Liver (tissue), 9 donors: Measurements from ENCODE around the gene HSP90AB1. TPM values are rescaled to one million over a fixed set of nuclear protein-coding genes. Genes with fewer than 3 reads are reported as not detected.

ENCODE experiments used
- DNase-seq: peaks from one replicate; pipeline ENCODE4 v3.0.0-alpha.2; 2017; ENCODE audit warnings: low spot score
- H3K27ac ChIP-seq, 2 donors: one replicate each; pipeline ENCODE4 v1.7.0; 2013; ENCODE audit warnings: inconsistent platforms in 2 of 2, low read length in 2 of 2, control low read depth in 1 of 2, low read depth in 1 of 2, mild to moderate bottlenecking in 1 of 2
- H3K27me3 ChIP-seq, 4 donors: one replicate each; pipeline versions ENCODE4 v1.6.1 to v1.7.0; 2013; ENCODE audit warnings: low read length in 3 of 4, inconsistent platforms in 1 of 4, mild to moderate bottlenecking in 1 of 4, moderate library complexity in 1 of 4; ENCODE audit not compliant: control insufficient read depth in 4 of 4, insufficient read depth in 4 of 4
- H3K36me3 ChIP-seq, 4 donors: one replicate each; pipeline versions ENCODE4 v1.6.1 to v1.7.0; 2013; ENCODE audit warnings: low read length in 3 of 4, mild to moderate bottlenecking in 3 of 4, low read depth in 1 of 4, moderate library complexity in 1 of 4; ENCODE audit not compliant: control insufficient read depth in 4 of 4, insufficient read depth in 3 of 4
- H3K4me1 ChIP-seq, 4 donors: one replicate each; pipeline versions ENCODE4 v1.6.1 to v1.7.0; 2013; ENCODE audit warnings: low read length in 3 of 4, mild to moderate bottlenecking in 3 of 4, moderate library complexity in 1 of 4; ENCODE audit not compliant: control insufficient read depth in 4 of 4, insufficient read depth in 4 of 4
- H3K4me3 ChIP-seq, 3 donors: one replicate each; pipeline versions ENCODE4 v1.6.1 to v1.7.0; 2013; ENCODE audit warnings: low read length in 3 of 3, control low read depth in 1 of 3, low read depth in 1 of 3, mild to moderate bottlenecking in 1 of 3
- H3K9ac ChIP-seq, 2 donors: one replicate each; pipeline ENCODE4 v1.7.0; 2013; ENCODE audit warnings: low read length in 2 of 2, mild to moderate bottlenecking in 2 of 2, moderate library complexity in 2 of 2, control low read depth in 1 of 2, low read depth in 1 of 2
- H3K9me3 ChIP-seq, 4 donors: one replicate each; pipeline versions ENCODE4 v1.6.1 to v1.7.0; 2013; ENCODE audit warnings: low read length in 3 of 4; ENCODE audit not compliant: control insufficient read depth in 4 of 4
- EGR1 ChIP-seq, 2 donors: IDR thresholded peaks; 2 replicates each; pipeline ENCODE4 v1.6.1; 2016 to 2018; ENCODE audit warnings: antibody characterized with exemption in 2 of 2, low read depth in 2 of 2
- FOXA1 ChIP-seq: IDR thresholded peaks from 2 replicates; pipeline ENCODE4 v1.6.1; 2016; ENCODE audit warnings: antibody characterized with exemption
- FOXA2 ChIP-seq: IDR thresholded peaks from 2 replicates; pipeline ENCODE4 v1.6.1; 2016; ENCODE audit warnings: antibody characterized with exemption
- GABPA ChIP-seq, 2 donors: IDR thresholded peaks in 1 of 2; conservative IDR thresholded peaks in 1 of 2; 2 replicates each; pipeline ENCODE4 v1.6.1; 2016; ENCODE audit warnings: antibody characterized with exemption in 2 of 2, mild to moderate bottlenecking in 1 of 2, moderate library complexity in 1 of 2
- HNF4A ChIP-seq, 2 donors: conservative IDR thresholded peaks; 2 replicates each; pipeline ENCODE4 v1.6.1; 2016; ENCODE audit warnings: antibody characterized with exemption in 2 of 2, mild to moderate bottlenecking in 2 of 2
- HNF4G ChIP-seq: IDR thresholded peaks from 2 replicates; pipeline ENCODE4 v1.6.1; 2016; ENCODE audit warnings: antibody characterized with exemption
- JUND ChIP-seq, 2 donors: IDR thresholded peaks; 2 replicates each; pipeline ENCODE4 v1.6.1; 2016; ENCODE audit warnings: antibody characterized with exemption in 2 of 2
- NR2F2 ChIP-seq: IDR thresholded peaks from 2 replicates; pipeline ENCODE4 v1.6.1; 2016; ENCODE audit warnings: antibody characterized with exemption
- RAD21 ChIP-seq, 2 donors: IDR thresholded peaks; 2 replicates each; pipeline ENCODE4 v1.6.1; 2016; ENCODE audit warnings: antibody characterized with exemption in 2 of 2, mild to moderate bottlenecking in 2 of 2
- REST ChIP-seq: IDR thresholded peaks from 2 replicates; pipeline ENCODE4 v1.6.1; 2016; ENCODE audit warnings: antibody characterized with exemption, mild to moderate bottlenecking
- RXRA ChIP-seq, 2 donors: IDR thresholded peaks; 2 replicates each; pipeline ENCODE4 v1.6.1; 2017 to 2018; ENCODE audit warnings: antibody characterized with exemption in 2 of 2, mild to moderate bottlenecking in 1 of 2
- SP1 ChIP-seq: IDR thresholded peaks from 2 replicates; pipeline ENCODE4 v1.6.1; 2018; ENCODE audit warnings: antibody characterized with exemption, mild to moderate bottlenecking
- TAF1 ChIP-seq: conservative IDR thresholded peaks from 2 replicates; pipeline ENCODE4 v1.6.1; 2016; ENCODE audit warnings: antibody characterized with exemption, mild to moderate bottlenecking
- WGBS: extraction: QIAGEN DNeasy Blood & Tissue Kit; methylation state at CpG from one replicate; pipeline ENCODE4 v1.1.7; 2013; 5-methylcytosine and 5-hydroxymethylcytosine counted together
- polyA plus RNA-seq, 2 donors: library from polyadenylated mRNA; stranded (reverse) in 1 of 2; unstranded in 1 of 2; fragments of 200-250 nt in 1 of 2; fragments of >200 nt in 1 of 2; fragmentation: Nextera tagmentation in 1 of 2; extraction: Ambion mirVana in 1 of 2; gene quantifications; one replicate each; pipeline versions ENCODE4 v1.2.1 to v1.2.3, GENCODE V29; 2013 to 2015
- total RNA-seq, 2 donors: library from RNA; depleted of rRNA; stranded (reverse); fragments of >200 nt; gene quantifications; one replicate each; pipeline ENCODE4 v1.2.3, GENCODE V29; 2014
- TF ChIP-seq, protein P1 (sequence below): IDR thresholded peaks from 2 replicates; pipeline ENCODE4 v1.6.1; 2016; ENCODE audit warnings: antibody characterized with exemption
- TF ChIP-seq, protein P2 (sequence below): fragments of 150-350 bp; IDR thresholded peaks from 2 replicates; pipeline ENCODE4 v1.5.1; 2017; ENCODE audit warnings: improper control_type of control experiment, low read depth, low read length; ENCODE audit not compliant: missing input control
- TF ChIP-seq, protein P3 (sequence below): IDR thresholded peaks from 2 replicates; pipeline ENCODE4 v1.6.1; 2016; ENCODE audit warnings: antibody characterized with exemption
- donor health status: healthy.
- donor health status: healthy.
- donor health status: healthy.
- donor health status: healthy.
- donor health status: healthy.

Gene HSP90AB1
- total and polyA plus RNA-seq, 4 donors: 129 to 281 (median 203) TPM

GRCh38 chr6:44255871-44256774 lies 9.2 kb downstream of the HSP90AB1 start:
- Histone ChIP-seq H3K9me3 (no peaks in the 10 kb centered on the region), H3K27ac (peak overlapping the region; percentile 59 to 91), H3K4me3 (peak overlapping the region; percentile 62 to 85 (median 67)), H3K4me1 (peaks cover 2 to 27% (median 14%) of the 10 kb centered on the region in 4 donors), H3K36me3 (peaks cover 7 to 48% (median 41%) of the 10 kb centered on the region in 4 donors), H3K9ac (peak overlapping the region; percentile 26 to 42), H3K27me3 (no peaks in the 10 kb centered on the region)
- TF ChIP-seq, protein P1, sequence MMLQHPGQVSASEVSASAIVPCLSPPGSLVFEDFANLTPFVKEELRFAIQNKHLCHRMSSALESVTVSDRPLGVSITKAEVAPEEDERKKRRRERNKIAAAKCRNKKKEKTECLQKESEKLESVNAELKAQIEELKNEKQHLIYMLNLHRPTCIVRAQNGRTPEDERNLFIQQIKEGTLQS: no peak
- TF ChIP-seq GABPA (IDR thresholded peaks at IDR 0.05 in 1 of 2, conservative IDR thresholded peaks at IDR 0.05 in 1 of 2) (no peak), JUND (IDR thresholded peaks at IDR 0.05) (no peak)
- 28% methylated on average over 15 of the region's 15 CpGs for WGBS
- no peak for DNase-seq

GRCh38 chr6:44256775-44257024 lies 9.8 kb downstream of the HSP90AB1 start:
- Histone ChIP-seq H3K27me3 (no peaks in the 10 kb centered on the region), H3K9me3 (no peaks in the 10 kb centered on the region), H3K4me1 (peaks cover 2 to 27% (median 14%) of the 10 kb centered on the region in 4 donors), H3K27ac (peak overlapping the region; percentile 59 to 91), H3K4me3 (peak overlapping the region; percentile 62 to 85 (median 67)), H3K9ac (peak overlapping the region; percentile 26 to 42), H3K36me3 (peaks cover 7 to 43% (median 36%) of the 10 kb centered on the region in 4 donors)
- no peak for DNase-seq
- TF ChIP-seq RAD21 (IDR thresholded peaks at IDR 0.05) (no peak), JUND (IDR thresholded peaks at IDR 0.05) (no peak), RXRA (IDR thresholded peaks at IDR 0.05) (no peak), GABPA (IDR thresholded peaks at IDR 0.05 in 1 of 2, conservative IDR thresholded peaks at IDR 0.05 in 1 of 2) (no peak), NR2F2 (no peak), EGR1 (IDR thresholded peaks at IDR 0.05; ENCODE audit: low read depth in 2 of 2) (no peak), FOXA2 (no peak), REST (no peak), FOXA1 (no peak), TAF1 (no peak), SP1 (no peak), HNF4A (conservative IDR thresholded peaks at IDR 0.05) (no peak), HNF4G (no peak)
- TF ChIP-seq, protein P2, sequence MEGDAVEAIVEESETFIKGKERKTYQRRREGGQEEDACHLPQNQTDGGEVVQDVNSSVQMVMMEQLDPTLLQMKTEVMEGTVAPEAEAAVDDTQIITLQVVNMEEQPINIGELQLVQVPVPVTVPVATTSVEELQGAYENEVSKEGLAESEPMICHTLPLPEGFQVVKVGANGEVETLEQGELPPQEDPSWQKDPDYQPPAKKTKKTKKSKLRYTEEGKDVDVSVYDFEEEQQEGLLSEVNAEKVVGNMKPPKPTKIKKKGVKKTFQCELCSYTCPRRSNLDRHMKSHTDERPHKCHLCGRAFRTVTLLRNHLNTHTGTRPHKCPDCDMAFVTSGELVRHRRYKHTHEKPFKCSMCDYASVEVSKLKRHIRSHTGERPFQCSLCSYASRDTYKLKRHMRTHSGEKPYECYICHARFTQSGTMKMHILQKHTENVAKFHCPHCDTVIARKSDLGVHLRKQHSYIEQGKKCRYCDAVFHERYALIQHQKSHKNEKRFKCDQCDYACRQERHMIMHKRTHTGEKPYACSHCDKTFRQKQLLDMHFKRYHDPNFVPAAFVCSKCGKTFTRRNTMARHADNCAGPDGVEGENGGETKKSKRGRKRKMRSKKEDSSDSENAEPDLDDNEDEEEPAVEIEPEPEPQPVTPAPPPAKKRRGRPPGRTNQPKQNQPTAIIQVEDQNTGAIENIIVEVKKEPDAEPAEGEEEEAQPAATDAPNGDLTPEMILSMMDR: no peak
- TF ChIP-seq, protein P3, sequence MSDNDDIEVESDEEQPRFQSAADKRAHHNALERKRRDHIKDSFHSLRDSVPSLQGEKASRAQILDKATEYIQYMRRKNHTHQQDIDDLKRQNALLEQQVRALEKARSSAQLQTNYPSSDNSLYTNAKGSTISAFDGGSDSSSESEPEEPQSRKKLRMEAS: no peak
- TF ChIP-seq, protein P1: no peak
- WGBS: 1% methylated on average over 12 of the region's 12 CpGs
